ENCODE results near the gene SYT4. TPM values are rescaled to one million over a fixed set of nuclear protein-coding genes. Genes with fewer than 3 reads are reported as not detected.

SYT4 gene
- total RNA-seq, 2 donors from 2014 or later, result 0.38 to 0.53 TPM

DNA sequence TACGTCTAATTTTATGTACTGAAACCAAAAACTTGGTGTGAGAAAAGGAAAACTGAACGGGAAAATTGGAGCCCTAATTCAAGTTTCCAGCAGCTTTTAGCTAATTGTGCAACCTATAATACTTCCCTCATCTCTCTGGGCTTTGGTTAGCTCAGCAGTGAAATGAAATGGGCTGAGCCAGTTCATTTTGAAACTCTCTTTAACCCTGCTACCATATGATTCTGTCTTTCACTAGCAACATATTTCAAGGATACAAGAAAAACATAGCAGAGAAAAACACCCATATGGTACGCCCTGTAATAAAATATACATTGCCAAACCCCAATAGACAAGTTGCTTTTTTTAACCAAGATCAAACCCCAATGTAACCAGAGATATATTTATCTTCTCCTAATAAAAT is 799 bp downstream of the SYT4 start:
- no peaks in the 10 kb centered on the region for H3K9me3 Mint-ChIP-seq

GRCh38 chr18:43275546-43275945 is 1.7 kb downstream of the SYT4 start:
- 63% methylated on average over 1 of the region's 1 CpG; no CpG with 5 or more reads in 1 of the 2 experiments for WGBS, 2 experiments (ENCODE audit: insufficient coverage in 1 of 2, insufficient read length in 1 of 2)
- no peaks in the 10 kb centered on the region for H3K9me3 ChIP-seq (ENCODE audit: control insufficient read depth, low read length)
- H3K36me3 Mint-ChIP-seq (ENCODE audit: low read depth), result no peaks in the 10 kb centered on the region
- no peaks in the 10 kb centered on the region for H3K4me1 ChIP-seq (ENCODE audit: control insufficient read depth, insufficient read depth, low read length)
- no peak overlapping the region for H3K27ac Mint-ChIP-seq
- H3K36me3 ChIP-seq (ENCODE audit: control insufficient read depth, insufficient read depth, low read length), result no peaks in the 10 kb centered on the region
- TF ChIP-seq, protein P1, sequence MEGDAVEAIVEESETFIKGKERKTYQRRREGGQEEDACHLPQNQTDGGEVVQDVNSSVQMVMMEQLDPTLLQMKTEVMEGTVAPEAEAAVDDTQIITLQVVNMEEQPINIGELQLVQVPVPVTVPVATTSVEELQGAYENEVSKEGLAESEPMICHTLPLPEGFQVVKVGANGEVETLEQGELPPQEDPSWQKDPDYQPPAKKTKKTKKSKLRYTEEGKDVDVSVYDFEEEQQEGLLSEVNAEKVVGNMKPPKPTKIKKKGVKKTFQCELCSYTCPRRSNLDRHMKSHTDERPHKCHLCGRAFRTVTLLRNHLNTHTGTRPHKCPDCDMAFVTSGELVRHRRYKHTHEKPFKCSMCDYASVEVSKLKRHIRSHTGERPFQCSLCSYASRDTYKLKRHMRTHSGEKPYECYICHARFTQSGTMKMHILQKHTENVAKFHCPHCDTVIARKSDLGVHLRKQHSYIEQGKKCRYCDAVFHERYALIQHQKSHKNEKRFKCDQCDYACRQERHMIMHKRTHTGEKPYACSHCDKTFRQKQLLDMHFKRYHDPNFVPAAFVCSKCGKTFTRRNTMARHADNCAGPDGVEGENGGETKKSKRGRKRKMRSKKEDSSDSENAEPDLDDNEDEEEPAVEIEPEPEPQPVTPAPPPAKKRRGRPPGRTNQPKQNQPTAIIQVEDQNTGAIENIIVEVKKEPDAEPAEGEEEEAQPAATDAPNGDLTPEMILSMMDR (conservative IDR thresholded peaks at IDR 0.05), result no peak
- no peaks in the 10 kb centered on the region for H3K9me3 Mint-ChIP-seq
- peaks cover 10% of the 10 kb centered on the region for H3K4me1 Mint-ChIP-seq
- H3K27ac ChIP-seq (ENCODE audit: low read depth, low read length), result no peak overlapping the region
- H3K27me3 Mint-ChIP-seq (ENCODE audit: insufficient read depth), result peaks cover 1% of the 10 kb centered on the region
- DNase-seq, result no peak
- no peak overlapping the region for H3K4me3 ChIP-seq (ENCODE audit: low read length)
- H3K9ac ChIP-seq (ENCODE audit: extremely low read depth, low read length, poor library complexity, severe bottlenecking), result no peak overlapping the region
- no peaks in the 10 kb centered on the region for H3K27me3 ChIP-seq (ENCODE audit: control insufficient read depth, insufficient read depth, low read length, poor library complexity, severe bottlenecking)
- H3K4me3 Mint-ChIP-seq, result no peak overlapping the region

More for the DNA sequence above, 799 bp downstream of the SYT4 start:
- Histone ChIP-seq H3K4me3 (ENCODE audit: low read length) (no peak overlapping the region), H3K9me3 (ENCODE audit: control insufficient read depth, low read length) (no peaks in the 10 kb centered on the region), H3K36me3 (ENCODE audit: control insufficient read depth, insufficient read depth, low read length) (no peaks in the 10 kb centered on the region), H3K4me1 (ENCODE audit: control insufficient read depth, insufficient read depth, low read length) (no peaks in the 10 kb centered on the region), H3K9ac (ENCODE audit: extremely low read depth, low read length, poor library complexity, severe bottlenecking) (no peak overlapping the region), H3K27me3 (ENCODE audit: control insufficient read depth, insufficient read depth, low read length, poor library complexity, severe bottlenecking) (no peaks in the 10 kb centered on the region), H3K27ac (ENCODE audit: low read depth, low read length) (no peak overlapping the region)
- WGBS, 2 experiments (ENCODE audit: insufficient coverage in 1 of 2, insufficient read length in 1 of 2), result 88 to 100% methylated on average over 1 to 3 of the region's 3 CpGs
- peaks cover 1% of the 10 kb centered on the region for H3K27me3 Mint-ChIP-seq (ENCODE audit: insufficient read depth)
- TF ChIP-seq, protein P1 (conservative IDR thresholded peaks at IDR 0.05), result no peak
- no peak overlapping the region for H3K27ac Mint-ChIP-seq
- H3K4me3 Mint-ChIP-seq, result no peak overlapping the region
- H3K36me3 Mint-ChIP-seq (ENCODE audit: low read depth), result no peaks in the 10 kb centered on the region
- peaks cover 8% of the 10 kb centered on the region for H3K4me1 Mint-ChIP-seq
- no peak for DNase-seq

- no peaks in the 10 kb centered on the region for H3K27me3 ChIP-seq (ENCODE audit: control insufficient read depth, insufficient read depth, low read length, poor library complexity, severe bottlenecking)
- no peaks in the 10 kb centered on the region for H3K36me3 ChIP-seq (ENCODE audit: control insufficient read depth, insufficient read depth, low read length)
- H3K27ac Mint-ChIP-seq, result no peak overlapping the region
- H3K4me3 Mint-ChIP-seq, result no peak overlapping the region
- TF ChIP-seq, protein P1 (conservative IDR thresholded peaks at IDR 0.05), result no peak
- H3K9me3 Mint-ChIP-seq, result no peaks in the 10 kb centered on the region
- no peaks in the 10 kb centered on the region for H3K9me3 ChIP-seq (ENCODE audit: control insufficient read depth, low read length)
- no peak overlapping the region for H3K27ac ChIP-seq (ENCODE audit: low read depth, low read length)
- no CpG with 5 or more reads among the region's 1 CpG for WGBS, 2 experiments (ENCODE audit: insufficient coverage in 1 of 2, insufficient read length in 1 of 2)
- H3K36me3 Mint-ChIP-seq (ENCODE audit: low read depth), result no peaks in the 10 kb centered on the region
- H3K9ac ChIP-seq (ENCODE audit: extremely low read depth, low read length, poor library complexity, severe bottlenecking), result no peak overlapping the region
- no peak overlapping the region for H3K4me3 ChIP-seq (ENCODE audit: low read length)
- no peak for DNase-seq
- H3K4me1 ChIP-seq (ENCODE audit: control insufficient read depth, insufficient read depth, low read length), result no peaks in the 10 kb centered on the region
- peaks cover 10% of the 10 kb centered on the region for H3K4me1 Mint-ChIP-seq
- peaks cover 1% of the 10 kb centered on the region for H3K27me3 Mint-ChIP-seq (ENCODE audit: insufficient read depth)
Observed at GRCh38 chr18:43274526-43274925, 2.8 kb downstream of the SYT4 start.

Measured in endodermal cell (in vitro differentiated cells).